Fibroblast of mammary gland (primary cell): ENCODE measurements around the gene BCR.

Source experiments
- DNase-seq: peaks from one replicate; pipeline ENCODE4 v3.0.0-alpha.2; 2010; ENCODE audit warnings: low read depth
- H3K4me3 ChIP-seq: 2 replicates; pipeline ENCODE4 v1.5.1; 2011; ENCODE audit warnings: low read depth, mild to moderate bottlenecking, low read length, moderate library complexity; ENCODE audit not compliant: control insufficient read depth
- TF ChIP-seq, protein P1 (sequence below): conservative IDR thresholded peaks from 2 replicates; pipeline ENCODE4 v1.5.1; 2011; ENCODE audit warnings: low read depth, low read length, inconsistent platforms; ENCODE audit not compliant: control insufficient read depth, insufficient read depth

Gene BCR

DNA sequence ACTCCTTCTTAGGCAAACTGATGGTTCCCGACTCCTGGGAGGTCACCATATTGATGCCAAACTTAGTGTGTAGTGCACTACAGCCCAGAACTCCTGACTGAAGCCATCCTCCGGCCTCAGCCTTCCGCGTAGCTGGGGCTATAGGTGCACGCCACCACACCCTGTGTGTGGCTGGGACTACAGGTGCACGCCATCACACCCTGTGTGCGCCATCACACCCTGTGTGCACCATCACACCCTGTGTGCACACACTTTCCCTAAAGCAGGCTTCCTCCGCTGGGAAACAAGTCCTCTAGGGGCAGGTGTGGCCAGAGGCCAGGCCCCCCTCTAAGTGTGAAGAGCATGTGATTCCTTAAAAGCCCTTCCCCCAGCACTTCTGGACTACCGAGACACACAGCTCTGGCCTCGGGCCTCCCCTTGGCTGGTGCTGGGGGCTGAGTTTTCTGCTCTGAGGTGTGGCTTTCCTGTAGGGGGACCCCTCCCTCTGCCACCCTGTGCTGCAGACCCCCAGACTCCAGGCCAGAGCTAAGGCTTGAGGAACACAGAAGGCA, 81.7 kb downstream of the BCR start:
- DNase-seq: no peak
- TF ChIP-seq, protein P1, sequence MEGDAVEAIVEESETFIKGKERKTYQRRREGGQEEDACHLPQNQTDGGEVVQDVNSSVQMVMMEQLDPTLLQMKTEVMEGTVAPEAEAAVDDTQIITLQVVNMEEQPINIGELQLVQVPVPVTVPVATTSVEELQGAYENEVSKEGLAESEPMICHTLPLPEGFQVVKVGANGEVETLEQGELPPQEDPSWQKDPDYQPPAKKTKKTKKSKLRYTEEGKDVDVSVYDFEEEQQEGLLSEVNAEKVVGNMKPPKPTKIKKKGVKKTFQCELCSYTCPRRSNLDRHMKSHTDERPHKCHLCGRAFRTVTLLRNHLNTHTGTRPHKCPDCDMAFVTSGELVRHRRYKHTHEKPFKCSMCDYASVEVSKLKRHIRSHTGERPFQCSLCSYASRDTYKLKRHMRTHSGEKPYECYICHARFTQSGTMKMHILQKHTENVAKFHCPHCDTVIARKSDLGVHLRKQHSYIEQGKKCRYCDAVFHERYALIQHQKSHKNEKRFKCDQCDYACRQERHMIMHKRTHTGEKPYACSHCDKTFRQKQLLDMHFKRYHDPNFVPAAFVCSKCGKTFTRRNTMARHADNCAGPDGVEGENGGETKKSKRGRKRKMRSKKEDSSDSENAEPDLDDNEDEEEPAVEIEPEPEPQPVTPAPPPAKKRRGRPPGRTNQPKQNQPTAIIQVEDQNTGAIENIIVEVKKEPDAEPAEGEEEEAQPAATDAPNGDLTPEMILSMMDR: no peak
- no peak overlapping the region for H3K4me3 ChIP-seq

DNA sequence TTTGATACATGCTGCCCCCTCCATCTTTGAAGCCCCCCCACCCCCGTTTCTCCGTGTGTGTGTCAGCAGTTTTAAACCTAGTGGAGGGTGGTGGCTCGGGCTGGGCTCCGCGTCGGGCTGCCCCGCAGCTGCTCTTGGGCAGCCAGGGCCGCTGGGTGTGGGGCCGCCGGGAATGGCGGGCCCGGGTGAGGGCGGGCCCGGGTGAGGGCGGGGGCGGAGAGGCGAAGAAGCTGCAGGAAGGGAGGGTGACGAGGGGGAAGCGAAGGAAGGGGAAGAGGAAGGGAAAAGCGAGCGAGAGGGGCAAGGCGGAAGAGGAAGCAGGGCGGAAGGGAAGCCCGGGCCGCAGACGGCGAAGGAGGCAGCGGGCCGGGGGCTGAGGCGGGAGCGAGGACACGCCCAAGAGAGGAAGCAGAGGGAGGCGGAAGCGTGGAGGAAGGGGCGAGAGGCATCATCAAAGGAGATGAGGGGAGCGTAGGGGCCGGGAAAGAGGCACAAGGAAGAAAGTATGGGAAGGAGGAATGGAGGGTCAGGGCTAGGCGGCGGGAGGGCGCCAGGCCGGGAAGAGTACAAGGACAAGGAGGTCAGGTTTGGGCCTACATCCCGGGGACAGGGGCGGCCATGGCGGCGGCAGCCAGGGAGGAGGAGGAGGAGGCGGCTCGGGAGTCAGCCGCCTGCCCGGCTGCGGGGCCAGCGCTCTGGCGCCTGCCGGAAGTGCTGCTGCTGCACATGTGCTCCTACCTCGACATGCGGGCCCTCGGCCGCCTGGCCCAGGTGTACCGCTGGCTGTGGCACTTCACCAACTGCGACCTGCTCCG, 82.4 kb downstream of the BCR start:
- peak; percentile 25 for DNase-seq
- TF ChIP-seq, protein P1: no peak
- peak overlapping the region; percentile 16 for H3K4me3 ChIP-seq

DNA sequence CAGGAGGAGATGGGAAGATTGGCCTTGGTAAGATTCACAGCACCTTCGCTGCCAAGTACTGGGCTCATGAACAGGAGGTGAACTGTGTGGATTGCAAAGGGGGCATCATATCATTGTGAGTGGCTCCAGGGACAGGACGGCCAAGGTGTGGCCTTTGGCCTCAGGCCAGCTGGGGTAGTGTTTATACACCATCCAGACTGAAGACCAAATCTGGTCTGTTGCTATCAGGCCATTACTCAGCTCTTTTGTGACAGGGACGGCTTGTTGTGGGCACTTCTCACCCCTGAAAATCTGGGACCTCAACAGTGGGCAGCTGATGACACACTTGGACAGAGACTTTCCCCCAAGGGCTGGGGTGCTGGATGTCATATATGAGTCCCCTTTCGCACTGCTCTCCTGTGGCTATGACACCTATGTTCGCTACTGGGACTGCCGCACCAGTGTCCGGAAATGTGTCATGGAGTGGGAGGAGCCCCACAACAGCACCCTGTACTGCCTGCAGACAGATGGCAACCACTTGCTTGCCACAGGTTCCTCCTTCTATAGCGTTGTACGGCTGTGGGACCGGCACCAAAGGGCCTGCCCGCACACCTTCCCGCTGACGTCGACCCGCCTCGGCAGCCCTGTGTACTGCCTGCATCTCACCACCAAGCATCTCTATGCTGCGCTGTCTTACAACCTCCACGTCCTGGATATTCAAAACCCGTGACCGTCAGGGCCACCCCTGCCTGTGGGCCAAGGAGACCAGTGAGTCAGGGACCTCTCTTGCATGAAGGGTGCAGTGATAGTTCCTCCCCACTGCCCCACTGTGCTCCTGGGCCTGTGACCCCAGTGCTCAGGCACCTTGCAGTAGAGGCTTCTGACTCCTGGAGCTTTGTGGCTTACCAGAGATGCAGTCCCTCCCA, 83.6 kb downstream of the BCR start:
- peak; percentile 15 for DNase-seq
- TF ChIP-seq, protein P1: no peak
- no peak overlapping the region for H3K4me3 ChIP-seq

DNA sequence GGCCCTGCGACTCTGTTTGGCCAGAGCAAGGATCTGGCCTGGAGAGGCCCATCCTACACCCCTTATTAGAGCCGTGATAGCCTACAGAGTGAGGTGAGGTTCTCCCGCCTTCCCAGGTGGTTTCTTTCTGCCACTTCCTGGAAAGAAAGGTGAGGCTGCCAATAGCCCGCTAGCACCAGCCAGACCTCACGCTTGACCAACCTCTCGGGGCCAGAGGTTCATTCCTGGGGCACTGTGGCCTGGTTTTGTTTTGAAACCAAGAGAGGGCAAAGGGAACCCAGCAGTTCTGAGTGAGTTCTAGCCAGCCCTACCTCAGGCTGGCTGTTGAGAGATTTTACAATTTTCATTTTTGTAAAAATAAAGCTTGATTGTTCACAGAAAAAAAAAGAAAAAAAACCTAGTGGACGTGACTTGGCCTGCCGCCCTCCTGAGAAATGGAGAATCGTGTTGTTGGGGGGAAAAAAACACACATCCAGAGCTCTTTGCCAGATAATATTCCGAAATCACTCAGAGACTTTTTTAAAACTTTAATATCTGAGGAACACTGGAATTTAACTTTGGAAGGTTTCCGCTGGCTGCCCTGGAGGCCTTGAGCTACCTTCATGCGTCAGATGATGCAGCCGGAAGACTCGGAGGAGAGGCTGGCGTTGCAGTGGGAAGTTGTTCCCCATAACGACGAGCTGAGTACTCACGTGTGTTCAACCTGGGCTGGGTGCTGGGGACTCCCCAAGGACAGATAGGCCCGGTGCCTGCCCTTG, 84.5 kb downstream of the BCR start:
- no peak for DNase-seq
- H3K4me3 ChIP-seq: no peak overlapping the region
- TF ChIP-seq, protein P1: no peak

DNA sequence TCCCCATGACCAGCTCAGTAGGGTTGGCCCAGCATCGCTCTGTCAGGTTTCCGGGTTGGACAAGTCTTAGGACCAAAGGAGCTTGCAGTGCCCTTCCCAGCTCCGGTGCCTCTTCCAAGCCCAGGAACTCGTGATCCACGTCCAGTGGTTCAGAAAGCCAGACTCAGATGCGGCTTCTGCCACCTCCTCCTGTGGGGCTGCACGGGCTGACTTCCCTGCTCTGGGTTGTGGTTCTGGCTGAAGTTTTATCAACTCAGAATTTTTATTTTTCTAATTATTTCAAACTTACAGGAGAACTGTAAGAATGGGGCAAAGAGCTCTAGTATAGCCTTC, 85.0 kb downstream of the BCR start:
- no peak for DNase-seq
- H3K4me3 ChIP-seq: no peak overlapping the region
- TF ChIP-seq, protein P1: no peak

DNA sequence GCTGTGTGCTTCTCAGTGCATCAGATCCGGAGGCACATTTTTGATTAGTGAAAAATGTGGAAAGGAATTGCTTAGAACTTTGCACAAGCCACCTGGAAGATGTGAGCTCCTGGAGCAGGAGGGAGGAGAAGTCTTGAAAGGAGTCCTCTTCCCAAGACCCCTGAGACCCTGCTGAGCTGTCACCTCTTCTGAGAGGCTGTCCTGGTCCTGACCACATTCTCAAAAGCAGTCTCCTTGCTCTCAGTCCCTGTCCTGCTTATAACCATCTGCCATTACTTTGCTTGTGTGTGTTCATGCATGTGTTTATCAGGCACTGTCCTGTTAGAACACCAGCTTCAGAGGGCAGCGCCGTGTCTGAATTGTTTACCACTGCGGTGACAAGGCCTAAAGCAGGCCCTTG, 86.5 kb downstream of the BCR start:
- no peak overlapping the region for H3K4me3 ChIP-seq
- DNase-seq: no peak
- TF ChIP-seq, protein P1: no peak
